Glutamatergic neuron (in vitro differentiated cells): ENCODE results near the gene PHF12. TPM values are rescaled to one million over a fixed set of nuclear protein-coding genes. Genes with fewer than 3 reads are reported as not detected.

Experiments used
- DNase-seq: peaks from one replicate; pipeline ENCODE4 v3.0.0; 2022
- H3K27ac Mint-ChIP-seq: one replicate; pipeline ENCODE4 v1.8.0; 2020; ENCODE audit warnings: mild to moderate bottlenecking, mixed read lengths, inconsistent platforms; ENCODE audit not compliant: unreplicated experiment
- H3K27me3 Mint-ChIP-seq: one replicate; pipeline ENCODE4 v1.8.0; 2020; ENCODE audit warnings: mild to moderate bottlenecking, moderate library complexity, mixed read lengths, inconsistent platforms; ENCODE audit not compliant: unreplicated experiment
- H3K36me3 Mint-ChIP-seq: one replicate; pipeline ENCODE4 v1.8.0; 2020; ENCODE audit warnings: mild to moderate bottlenecking, mixed read lengths, inconsistent platforms; ENCODE audit not compliant: unreplicated experiment
- H3K4me1 Mint-ChIP-seq: one replicate; pipeline ENCODE4 v1.8.0; 2020; ENCODE audit warnings: mild to moderate bottlenecking, low read depth, mixed read lengths, inconsistent platforms; ENCODE audit not compliant: unreplicated experiment
- H3K4me3 Mint-ChIP-seq: one replicate; pipeline ENCODE4 v1.8.0; 2020; ENCODE audit warnings: mild to moderate bottlenecking, mixed read lengths, inconsistent platforms; ENCODE audit not compliant: unreplicated experiment
- H3K9me3 Mint-ChIP-seq: one replicate; pipeline ENCODE4 v1.8.0; 2020; ENCODE audit warnings: mild to moderate bottlenecking, moderate library complexity, mixed read lengths, inconsistent platforms; ENCODE audit not compliant: unreplicated experiment
- total RNA-seq: library from RNA; stranded (reverse); fragmentation: NEBNext Ultra II Directional; extraction: Animal tissue kit (Norgen Biotek cat#: 25700); gene quantifications from one replicate; pipeline ENCODE4 v1.2.1, GENCODE V29; 2021; ENCODE audit not compliant: unreplicated experiment
- TF ChIP-seq, protein P1 (sequence below): fragments of 200-600 bp; sonication (generic); IDR thresholded peaks from one replicate; pipeline ENCODE4 v1.5.0; 2021; ENCODE audit not compliant: partially characterized antibody, unreplicated experiment

Gene PHF12
- total RNA-seq, 1 donor from 2014 or later, result 59.8 TPM

- H3K27me3 Mint-ChIP-seq, result peaks cover 3% of the 10 kb centered on the region
- no peaks in the 10 kb centered on the region for H3K9me3 Mint-ChIP-seq
- H3K27ac Mint-ChIP-seq, result no peak overlapping the region
- H3K36me3 Mint-ChIP-seq, result no peaks in the 10 kb centered on the region
- no peak for DNase-seq
- TF ChIP-seq, protein P1, sequence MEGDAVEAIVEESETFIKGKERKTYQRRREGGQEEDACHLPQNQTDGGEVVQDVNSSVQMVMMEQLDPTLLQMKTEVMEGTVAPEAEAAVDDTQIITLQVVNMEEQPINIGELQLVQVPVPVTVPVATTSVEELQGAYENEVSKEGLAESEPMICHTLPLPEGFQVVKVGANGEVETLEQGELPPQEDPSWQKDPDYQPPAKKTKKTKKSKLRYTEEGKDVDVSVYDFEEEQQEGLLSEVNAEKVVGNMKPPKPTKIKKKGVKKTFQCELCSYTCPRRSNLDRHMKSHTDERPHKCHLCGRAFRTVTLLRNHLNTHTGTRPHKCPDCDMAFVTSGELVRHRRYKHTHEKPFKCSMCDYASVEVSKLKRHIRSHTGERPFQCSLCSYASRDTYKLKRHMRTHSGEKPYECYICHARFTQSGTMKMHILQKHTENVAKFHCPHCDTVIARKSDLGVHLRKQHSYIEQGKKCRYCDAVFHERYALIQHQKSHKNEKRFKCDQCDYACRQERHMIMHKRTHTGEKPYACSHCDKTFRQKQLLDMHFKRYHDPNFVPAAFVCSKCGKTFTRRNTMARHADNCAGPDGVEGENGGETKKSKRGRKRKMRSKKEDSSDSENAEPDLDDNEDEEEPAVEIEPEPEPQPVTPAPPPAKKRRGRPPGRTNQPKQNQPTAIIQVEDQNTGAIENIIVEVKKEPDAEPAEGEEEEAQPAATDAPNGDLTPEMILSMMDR, result no peak
- no peak overlapping the region for H3K4me3 Mint-ChIP-seq
- H3K4me1 Mint-ChIP-seq, result peaks cover 15% of the 10 kb centered on the region
Measured at GRCh38 chr17:28989028-28989427, 37.7 kb upstream of the PHF12 start.

GRCh38 chr17:28988475-28988874, 37.2 kb upstream of the PHF12 start:
- H3K9me3 Mint-ChIP-seq, result peaks cover 3% of the 10 kb centered on the region
- TF ChIP-seq, protein P1, result no peak
- peaks cover 21% of the 10 kb centered on the region for H3K4me1 Mint-ChIP-seq
- H3K27ac Mint-ChIP-seq, result no peak overlapping the region
- H3K27me3 Mint-ChIP-seq, result peaks cover 4% of the 10 kb centered on the region
- H3K36me3 Mint-ChIP-seq, result no peaks in the 10 kb centered on the region
- no peak for DNase-seq
- no peak overlapping the region for H3K4me3 Mint-ChIP-seq

GRCh38 chr17:28986714-28987655, 35.7 kb upstream of the PHF12 start:
- no peaks in the 10 kb centered on the region for H3K36me3 Mint-ChIP-seq
- peak overlapping the region; percentile 11 for H3K27ac Mint-ChIP-seq
- no peak for DNase-seq
- peaks cover 16% of the 10 kb centered on the region for H3K4me1 Mint-ChIP-seq
- H3K9me3 Mint-ChIP-seq, result peaks cover 5% of the 10 kb centered on the region
- peaks cover 5% of the 10 kb centered on the region for H3K27me3 Mint-ChIP-seq
- H3K4me3 Mint-ChIP-seq, result no peak overlapping the region
- TF ChIP-seq, protein P1, result no peak

DNA sequence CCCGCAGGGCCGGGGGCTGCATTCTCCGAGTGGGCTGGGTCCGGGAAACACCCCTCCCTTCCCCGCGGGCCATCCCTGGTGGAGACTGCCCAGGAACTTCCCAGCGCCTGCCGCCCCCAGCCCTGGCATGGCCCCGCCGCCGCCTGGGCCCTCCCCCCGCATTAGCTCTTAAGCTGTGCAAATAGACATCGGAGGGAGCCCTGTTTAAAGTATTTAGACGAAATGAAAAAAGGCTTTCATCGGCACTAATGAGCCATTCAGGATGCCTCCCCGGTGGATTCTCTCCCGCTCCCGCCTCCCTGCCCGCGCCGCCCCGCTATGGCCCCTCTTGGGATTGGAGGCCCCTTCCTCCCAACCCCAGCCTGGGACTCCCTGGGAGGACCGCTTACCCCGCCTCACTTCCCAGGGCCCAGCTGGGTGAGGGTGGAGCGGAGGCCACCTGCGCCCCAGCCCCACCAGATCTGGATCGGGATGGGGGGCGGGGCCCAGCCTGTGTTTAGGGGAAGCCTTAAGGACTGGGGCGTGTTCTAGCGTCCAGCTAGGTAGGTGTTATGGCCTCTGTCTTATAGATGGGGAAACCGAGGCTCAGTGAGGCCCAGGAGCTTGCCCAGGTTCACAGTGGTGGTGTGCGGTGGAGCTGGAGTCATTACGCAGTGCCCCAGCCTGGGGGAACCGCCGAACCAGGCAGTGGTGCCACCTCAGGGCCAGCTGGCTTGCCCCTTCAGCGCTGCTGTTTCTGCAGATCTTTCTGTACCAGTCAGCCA, 34.8 kb upstream of the PHF12 start:
- peaks cover 16% of the 10 kb centered on the region for H3K4me1 Mint-ChIP-seq
- no peak overlapping the region for H3K27ac Mint-ChIP-seq
- peaks cover 5% of the 10 kb centered on the region for H3K27me3 Mint-ChIP-seq
- no peak overlapping the region for H3K4me3 Mint-ChIP-seq
- H3K9me3 Mint-ChIP-seq, result peaks cover 5% of the 10 kb centered on the region
- peak; percentile 62 for DNase-seq
- no peaks in the 10 kb centered on the region for H3K36me3 Mint-ChIP-seq
- TF ChIP-seq, protein P1, result no peak
